Effector CD8-positive, alpha-beta T cell (primary cell): ENCODE data around the gene CCDC181.
"Not testable (repeated sequence)": the region's sequence is repeated elsewhere in the genome, so short reads cannot be mapped to it uniquely, and the experiment has no call there.

Source experiments
- DNase-seq: peaks from one replicate; lab custom pipeline; 2025; lab: John Stamatoyannopoulos, UW
- total RNA-seq, 4 experiments: gene quantifications; one replicate each; lab custom pipeline; 2026; lab: John Stamatoyannopoulos, UW

The CCDC181 gene
- 0 to 0.91 (median 0) reads per million in 4 experiments for total RNA-seq

DNA sequence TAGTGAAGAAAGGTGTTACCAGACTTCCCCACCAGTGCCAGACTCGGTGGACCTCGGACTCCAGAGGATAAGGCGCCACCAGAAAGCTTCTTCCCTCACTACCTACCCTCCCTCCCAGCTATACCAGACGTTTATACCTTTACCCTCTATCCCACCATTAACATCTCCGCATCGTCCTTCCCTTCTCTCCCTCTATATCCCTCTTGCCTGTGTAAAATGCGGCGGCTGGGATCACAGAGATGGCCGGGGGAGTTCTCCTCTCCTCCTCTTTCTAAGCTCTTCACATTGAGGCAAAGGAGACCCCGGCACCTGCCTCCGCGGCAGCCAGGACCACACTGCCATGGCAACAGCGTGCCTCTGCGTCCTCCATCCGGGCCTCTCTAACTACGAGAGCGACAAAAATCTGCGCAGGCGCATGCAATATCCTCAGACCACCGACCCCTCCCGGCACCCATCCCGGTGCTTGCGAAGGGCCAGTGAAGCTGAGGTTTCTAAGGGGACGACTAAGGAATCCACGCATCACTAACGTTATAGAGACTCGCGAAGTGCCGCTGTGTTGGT is at the start of gene CCDC181:
TSS of gene CCDC181 (minus strand) at position 394 of the 561 bp plus-strand sequence. CDS start 2,547 bp downstream, outside the sequence.
- DNase-seq: peak; percentile 29

DNA sequence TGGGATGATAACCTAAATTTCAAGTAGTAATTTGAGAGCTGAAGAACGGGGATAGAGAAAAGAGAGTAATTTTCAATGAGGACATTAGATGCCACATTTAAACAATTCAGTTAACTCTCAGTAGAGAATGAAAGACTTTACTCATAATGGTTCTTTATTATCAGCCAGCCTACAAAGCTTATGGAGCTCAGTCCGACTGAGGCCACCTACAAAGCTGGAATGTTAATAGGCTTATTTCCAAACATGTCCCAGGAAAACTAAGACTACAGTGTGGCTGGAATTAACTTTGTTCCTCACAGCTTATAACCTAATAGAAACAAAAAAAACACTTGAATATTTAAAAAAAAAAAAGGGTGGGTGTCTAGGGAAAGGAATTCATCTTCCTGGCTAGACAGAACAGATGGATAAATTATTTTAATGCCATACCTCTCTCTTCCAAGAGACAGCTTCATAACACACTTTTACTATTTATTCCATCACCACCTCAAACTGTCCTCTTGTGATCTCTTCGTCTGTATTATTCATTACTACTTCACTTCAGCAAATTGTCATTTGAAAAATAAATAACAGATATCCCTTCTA is 48.6 kb upstream of the CCDC181 start:
- no peak for DNase-seq

DNA sequence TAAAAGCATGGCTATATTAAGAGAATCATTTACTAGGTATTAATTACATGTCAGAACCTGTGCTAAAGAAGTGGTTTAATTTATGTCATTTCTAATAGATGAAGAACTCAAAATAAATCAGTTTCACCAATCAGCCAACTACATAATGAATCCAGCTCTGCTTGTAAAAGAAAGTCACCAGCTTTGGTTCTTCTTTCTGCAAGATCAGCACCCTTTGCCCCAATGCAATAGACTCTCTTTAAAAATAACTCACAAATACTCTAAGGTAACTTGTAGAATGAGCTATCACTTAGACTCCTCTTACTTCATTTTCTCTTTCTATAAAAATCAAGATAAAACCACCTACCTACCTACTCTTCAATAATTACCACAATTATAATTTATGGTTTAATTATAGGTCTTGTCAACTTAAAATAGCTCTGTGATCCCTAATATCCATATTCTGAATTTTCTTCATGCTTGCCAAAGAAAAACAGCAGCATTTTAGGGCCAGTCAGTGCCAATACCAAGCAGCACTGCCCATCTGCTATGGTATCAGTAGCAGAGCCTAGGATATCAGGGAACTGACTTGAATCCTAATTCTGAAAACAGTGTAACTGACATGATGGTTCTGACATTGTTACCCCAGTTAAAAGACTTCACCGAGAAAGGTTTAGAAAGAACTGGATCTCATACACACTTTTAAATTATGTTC is 47.2 kb upstream of the CCDC181 start:
- DNase-seq: no peak

DNA sequence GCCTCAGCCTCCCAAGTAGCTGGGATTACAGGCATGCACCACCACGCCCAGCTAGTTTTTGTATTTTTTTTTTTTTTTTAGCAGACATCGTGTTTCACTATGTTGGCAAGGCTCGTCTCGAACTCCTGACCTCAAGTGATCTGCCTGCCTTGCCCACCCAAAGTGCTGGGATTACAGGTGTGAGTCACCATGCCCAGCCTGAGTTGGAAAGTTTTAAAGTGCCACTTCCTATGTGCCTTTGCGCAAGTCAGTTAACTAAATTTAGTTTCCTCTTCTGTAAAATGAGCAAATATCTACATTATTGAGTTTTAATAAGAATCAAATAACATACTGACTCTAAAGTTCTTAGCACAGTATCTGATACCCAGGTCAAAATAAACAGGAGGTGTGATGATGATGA is 46.1 kb upstream of the CCDC181 start:
- no peak for DNase-seq

DNA sequence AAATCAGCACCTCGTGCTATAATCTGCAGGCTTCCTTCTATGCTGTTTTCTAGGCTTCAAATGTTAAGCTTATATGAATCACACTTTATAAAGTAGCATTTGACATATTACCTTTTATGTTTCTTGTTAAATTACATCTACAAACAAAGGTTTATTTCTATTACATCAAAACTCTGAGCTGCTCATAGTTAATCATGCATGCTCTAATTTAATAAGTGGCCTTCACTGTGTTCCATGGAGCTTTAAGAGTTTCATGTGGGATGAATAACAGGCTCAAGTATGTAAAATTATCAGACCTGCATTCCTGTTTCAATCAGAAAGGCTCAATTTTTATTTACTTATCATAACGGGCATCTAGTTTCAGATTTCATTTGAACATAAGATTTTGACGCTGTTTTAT is 45.5 kb upstream of the CCDC181 start:
- DNase-seq: no peak

DNA sequence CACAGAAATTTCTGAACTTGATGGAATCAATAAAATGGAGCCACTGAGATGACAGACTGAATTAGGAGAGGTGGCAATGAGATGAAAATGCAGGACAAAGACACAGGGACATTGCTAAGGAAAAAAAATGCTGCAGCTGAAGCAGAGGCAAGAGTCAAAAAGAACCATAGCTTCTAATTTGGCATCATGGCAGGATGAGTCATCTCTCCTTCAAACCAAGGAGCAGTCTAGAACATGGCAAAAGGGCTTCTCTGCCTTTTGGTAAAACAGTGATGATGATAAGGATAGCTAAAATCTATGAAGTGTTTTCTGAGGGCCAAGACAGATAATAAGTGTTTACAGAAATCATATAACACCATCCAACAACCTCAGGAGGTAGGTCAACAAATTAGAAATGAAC is 41.7 kb upstream of the CCDC181 start:
- no peak for DNase-seq

DNA sequence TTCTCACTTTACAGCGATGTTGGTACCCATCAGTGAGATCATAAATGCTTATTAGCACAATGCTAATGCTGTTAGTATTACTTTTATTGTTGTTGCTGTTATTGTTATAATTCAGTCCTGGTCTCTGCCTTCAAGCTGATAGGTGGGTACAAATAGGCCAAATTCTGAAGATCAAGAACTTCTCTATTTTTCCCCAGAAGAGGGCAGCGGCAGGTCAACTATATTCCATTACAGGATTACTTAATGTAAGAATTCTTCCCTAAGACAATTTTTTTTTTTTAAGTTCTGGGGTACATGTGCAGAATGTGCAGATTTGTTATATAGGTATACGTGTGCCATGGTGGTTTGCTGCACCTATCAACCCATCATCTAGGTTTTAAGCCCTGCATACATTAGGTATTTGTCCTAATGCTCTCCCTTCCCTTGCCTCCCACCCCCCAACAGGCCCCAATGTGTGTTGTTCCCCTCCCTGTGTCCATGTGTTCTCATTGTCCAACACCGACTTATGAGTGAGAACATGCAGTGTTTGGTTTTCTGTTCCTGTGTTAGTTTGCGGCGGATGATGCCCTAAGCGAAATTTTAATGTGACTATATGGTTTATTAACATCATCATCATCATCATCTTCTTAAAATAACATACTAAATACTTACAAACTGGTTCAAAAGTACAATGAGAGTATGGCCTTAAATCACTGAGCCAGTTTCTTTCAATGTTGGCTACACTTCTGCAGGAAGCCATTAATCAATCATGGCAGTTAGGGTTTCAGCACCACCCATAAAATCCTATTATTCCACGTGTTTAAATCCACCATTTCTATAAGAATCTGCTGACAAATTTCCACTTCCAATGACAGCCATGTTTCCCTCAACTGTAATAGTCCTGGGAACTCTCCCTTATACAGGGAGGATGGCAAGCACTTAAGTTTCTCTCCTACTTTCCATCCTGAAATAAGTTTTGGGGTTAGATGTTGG is 39.3 kb upstream of the CCDC181 start:
- no peak for DNase-seq

DNA sequence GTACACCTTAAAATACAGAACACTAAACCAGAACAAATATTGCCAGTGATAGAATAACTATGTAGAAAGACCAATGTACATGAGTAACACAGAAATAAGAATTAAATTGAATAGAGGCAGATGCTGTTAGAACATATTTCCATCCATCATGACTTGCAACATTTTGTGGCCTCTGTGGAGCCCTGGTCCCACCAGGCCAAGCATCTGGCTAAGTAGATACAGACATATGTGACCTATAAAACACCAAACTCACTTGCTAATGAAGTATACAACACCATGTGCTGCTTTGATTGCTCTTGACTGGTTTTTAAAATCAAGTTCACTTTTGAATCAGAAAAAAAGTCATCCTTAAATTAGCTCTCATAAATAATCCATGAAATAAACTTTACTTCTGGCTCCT is 38.0 kb upstream of the CCDC181 start:
- DNase-seq: no peak

DNA sequence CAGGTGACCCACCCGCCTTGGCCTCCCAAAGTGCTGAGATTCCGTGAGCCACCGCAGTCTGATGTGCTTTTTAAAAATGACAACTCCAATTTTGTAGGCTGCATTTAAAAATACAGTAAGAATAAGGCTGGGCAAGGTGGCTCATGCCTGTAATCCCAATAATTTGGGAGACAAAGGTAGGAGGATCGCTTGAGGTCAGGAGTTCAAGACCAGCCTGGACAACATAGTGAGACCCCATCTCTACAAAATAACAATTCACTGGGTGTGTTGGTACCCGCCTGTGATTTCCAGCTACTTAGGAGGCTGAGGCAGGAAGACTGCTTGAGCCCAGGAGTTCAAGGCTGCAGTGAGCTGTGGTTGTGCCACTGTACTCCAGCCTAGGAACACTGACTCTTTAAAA is 35.1 kb upstream of the CCDC181 start:
- no peak for DNase-seq

DNA sequence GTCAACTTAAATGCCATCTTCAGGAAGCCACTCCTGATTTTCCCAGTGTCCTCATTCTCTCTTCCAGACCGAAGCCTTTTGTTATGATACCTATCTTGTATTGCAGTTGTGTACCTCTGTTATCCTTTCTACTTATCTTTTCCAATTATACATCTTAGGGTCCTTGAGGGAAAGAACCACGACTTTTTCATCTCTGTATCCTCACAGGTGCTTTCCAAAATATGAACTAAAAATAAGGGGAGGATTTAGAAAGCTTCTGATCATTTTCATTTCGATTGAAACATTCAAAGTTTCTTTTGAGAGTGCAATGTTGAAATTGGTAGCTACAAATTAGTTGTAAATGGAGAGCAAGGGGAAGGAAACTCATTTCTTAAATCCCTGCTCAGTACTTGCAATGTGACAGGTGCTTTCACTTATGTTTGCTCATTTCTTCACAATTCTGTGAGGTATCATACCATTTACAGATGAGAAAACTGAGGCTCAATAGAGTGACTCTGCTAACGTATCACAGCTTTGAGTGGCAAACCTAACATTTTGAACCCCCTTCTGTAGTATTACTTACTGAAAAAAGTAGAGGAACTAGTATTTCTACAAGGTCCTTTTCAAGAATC is 34.2 kb upstream of the CCDC181 start:
- no peak for DNase-seq

DNA sequence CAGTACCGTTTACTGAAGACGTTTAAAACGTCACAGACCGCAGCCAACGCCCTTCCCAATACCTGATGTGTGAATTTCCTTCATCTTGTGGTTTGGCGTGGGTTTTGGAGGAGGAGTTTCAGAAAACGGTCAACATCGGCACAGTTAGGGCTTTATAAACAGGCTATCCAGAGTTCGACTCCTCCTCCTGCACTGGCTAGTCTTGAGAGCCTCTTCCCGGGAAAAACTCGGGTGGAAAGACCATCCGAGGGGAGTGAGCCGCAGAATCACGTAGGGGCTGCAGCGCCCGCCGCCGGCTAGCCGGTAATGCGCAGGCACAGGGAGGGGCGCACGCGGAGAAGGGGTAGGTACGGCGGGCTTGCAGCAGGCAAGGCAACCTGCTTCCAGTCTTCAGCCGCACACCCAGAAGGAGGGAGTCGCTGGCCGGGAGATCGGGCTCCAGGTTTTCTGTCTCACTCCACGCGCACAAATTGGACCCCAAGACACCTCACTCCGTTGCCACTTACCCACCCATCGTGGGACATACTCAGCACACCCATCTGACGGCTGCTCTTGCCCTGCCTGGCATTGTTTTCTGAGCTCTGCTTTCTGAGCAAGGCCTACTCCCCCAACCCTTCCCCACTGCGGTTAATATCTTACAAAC is 33.0 kb upstream of the CCDC181 start:
- no peak for DNase-seq

DNA sequence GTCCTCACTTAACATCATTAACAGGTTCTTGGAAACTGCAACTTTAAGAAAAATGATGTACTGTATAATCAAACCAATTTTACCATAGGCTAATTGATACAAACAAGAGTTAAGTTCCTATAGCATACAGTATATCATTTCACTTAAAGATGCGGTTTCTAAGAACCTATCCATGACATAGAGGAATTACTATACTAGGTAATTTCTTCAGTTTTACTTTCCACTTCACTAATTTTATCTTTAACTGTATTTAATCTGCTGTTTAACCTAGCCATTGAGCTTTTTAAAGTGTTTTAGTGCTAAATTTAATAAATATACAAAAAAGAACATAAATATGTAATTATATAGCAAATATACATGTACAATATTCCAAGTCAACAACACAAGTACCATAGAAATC is 30.2 kb upstream of the CCDC181 start:
- no peak for DNase-seq

DNA sequence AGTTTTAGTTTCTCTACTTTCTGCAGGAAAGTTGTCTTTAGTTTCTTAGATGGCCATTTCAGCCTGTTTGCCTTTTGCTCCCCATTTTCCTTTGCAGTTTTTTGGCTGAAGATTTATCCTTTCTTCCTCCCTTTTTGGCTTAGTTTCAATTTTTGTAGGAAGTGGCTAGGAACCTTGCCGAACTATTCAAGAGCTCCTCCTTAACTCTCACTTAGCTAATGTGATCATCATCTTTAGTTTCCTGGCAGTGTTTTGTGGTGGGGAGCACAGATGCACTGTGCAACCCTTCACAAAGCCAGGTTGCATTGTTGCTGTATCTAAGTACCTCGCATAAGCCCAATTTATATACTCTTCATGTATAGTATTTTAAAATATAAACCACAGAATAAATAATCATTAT is 28.8 kb upstream of the CCDC181 start:
- no peak for DNase-seq

DNA sequence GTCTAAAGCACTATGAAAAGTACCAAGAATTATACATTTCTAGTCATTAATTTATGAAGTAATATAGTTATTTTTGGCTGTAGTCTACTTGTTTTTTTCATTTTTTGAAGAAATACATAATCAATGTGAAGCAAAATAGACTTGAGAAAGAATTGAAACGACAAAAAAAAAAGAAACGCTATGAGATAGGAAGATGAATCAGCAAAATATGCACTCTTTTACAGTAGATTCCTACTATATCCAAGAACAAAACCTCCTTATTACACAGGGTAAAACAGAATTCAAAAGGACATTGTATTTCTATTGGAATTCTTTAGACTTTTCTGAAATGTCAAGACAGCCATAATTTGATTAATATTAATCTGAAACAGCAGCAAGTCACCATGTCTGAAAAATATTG is 25.6 kb upstream of the CCDC181 start:
- no peak for DNase-seq

DNA sequence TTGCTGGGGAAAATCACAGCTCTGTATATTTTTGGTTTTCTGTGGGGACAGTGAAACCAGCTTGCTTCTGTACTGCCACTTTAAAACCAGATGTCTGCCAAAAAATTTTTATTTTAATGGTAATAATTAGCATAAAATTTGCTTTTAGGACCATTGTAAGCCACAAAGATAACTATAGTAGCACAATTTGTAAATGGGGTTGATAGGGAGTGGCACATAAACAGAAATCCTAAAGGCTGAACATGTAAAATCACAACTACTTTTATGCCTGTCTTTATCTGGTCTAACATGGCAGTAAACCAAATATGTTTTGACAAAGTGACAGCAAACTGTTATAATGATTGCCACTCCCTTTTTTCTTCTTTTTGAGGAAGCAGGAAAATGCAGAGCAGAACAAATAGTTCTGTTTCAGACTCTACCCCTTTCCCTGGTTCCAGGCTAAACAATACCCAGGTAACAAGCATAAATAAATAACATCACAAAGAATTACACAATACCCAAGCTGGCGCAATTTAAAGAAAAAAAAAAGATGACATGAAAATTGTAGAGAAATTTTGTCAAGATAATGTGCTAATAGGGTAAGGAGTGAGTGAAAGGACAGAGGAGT is 24.0 kb upstream of the CCDC181 start:
- no peak for DNase-seq

DNA sequence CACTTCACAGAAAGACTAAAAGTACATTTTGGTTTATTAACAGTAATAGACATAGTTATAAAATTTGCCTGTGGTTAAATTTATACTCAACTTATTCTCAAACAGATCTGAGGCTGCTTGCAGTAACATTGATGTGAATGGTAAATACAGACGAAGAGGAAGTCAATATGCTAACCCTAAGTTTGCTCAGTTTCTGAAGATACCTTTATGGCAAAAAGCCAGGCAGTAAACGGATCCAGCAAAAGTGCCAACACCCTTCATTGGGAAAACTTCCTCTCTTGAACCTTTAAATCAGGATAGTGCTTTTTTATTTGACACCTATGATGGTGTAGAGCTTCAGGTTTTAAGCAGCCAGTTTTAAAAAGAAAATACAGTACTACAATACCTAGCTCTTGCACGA is 16.6 kb upstream of the CCDC181 start:
- DNase-seq: no peak

DNA sequence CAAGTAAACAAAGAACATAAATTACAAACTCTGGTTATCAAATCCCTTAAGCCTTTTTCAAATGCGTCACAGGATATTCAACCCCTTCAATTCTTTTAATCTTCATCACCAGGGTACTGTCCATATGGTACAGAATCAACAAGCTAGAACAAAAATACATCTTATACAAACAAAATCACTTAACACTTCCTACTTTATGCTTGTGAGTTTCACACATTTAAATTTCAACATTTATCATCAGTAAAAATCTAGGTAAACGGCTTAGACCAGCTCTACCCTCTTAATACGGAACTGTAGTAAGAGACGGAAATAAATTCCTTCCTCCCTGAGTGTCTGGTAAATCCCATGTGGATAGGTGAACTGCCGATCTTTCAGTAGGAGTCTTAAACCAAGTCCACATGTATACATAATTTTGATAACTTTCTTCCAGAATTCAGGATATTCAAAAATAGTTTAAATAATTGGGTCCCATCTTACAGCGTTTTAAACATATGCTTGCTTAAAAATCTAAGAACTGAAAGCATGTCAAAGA is 1.0 kb downstream of the CCDC181 start:
- no peak for DNase-seq

DNA sequence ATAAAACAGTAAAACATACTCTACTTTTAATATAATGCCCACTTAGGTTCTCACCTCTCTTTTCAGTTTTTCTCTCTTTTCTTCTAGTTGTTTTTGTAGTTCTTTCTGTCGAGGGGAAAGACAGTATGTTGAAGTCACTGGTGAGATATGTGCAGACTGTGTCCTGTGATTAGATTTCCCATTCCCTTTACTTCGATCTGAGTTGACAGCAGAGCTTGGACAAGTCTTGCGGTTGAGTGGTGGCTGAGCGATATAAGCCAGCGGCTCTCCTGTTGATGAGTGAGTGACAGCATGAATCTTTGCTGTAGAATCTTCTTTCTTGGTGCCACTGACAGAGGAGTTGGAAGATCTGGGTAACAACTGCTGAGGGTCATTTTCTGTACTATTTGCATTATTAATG is 6.0 kb downstream of the CCDC181 start:
- no peak for DNase-seq

DNA sequence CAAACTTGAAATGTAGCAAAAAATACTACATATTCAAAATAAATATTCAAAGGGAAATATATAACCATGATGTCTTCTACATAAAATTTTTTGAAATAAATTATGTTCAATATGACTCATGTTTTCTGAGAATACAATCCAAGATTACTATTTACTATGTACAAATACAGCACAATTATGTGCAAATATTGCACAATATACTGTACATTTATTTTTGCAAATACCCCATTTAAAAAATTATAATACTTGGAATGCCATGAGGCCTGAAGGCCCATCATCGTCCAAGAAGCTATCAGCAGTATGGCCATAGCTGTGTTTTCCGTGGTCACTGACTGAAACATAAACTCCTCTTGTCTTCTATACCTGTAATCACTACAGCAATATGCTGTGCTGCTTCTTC is 12.3 kb downstream of the CCDC181 start:
- no peak for DNase-seq

DNA sequence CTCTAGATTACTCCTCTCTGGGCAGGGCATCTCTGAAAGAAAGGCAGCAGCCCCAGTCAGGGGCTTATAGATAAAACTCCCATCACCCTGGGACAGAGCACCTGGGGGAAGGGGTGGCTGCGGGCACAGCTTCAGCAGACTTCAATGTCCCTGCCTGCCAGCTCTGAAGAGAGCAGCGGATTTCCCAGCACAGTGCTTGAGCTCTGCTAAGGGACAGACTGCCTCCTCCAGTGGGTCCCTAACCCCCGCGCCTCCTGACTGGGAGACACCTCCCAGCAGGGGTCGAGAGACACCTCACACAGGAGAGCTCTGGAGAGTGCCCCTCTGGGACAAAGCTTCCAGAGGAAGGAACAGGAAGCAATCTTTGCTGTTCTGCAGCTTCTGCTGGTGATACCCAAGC is 18.9 kb downstream of the CCDC181 start:
- not testable (repeated sequence) for DNase-seq

DNA sequence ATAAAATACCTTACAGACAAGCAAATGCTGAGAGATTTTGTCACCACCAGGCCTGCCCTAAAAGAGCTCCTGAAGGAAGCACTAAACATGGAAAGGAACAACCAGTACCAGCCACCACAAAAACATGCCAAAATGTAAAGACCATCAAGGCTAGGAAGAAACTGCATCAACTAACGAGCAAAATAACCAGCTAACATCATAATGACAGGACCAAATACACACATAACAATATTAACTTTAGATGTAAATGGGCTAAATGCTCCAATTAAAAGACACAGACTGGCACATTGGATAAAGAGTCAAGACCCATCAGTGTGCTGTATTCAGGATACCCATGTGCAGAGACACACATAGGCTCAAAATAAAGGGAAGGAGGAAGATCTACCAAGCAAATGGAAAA is 24.7 kb downstream of the CCDC181 start:
- DNase-seq: not testable (repeated sequence)
